Measurements from ENCODE around the gene SNRNP70.
A peak's percentile ranks its signal among the peaks of the same experiment; 100 is the strongest.

The SNRNP70 gene

DNA sequence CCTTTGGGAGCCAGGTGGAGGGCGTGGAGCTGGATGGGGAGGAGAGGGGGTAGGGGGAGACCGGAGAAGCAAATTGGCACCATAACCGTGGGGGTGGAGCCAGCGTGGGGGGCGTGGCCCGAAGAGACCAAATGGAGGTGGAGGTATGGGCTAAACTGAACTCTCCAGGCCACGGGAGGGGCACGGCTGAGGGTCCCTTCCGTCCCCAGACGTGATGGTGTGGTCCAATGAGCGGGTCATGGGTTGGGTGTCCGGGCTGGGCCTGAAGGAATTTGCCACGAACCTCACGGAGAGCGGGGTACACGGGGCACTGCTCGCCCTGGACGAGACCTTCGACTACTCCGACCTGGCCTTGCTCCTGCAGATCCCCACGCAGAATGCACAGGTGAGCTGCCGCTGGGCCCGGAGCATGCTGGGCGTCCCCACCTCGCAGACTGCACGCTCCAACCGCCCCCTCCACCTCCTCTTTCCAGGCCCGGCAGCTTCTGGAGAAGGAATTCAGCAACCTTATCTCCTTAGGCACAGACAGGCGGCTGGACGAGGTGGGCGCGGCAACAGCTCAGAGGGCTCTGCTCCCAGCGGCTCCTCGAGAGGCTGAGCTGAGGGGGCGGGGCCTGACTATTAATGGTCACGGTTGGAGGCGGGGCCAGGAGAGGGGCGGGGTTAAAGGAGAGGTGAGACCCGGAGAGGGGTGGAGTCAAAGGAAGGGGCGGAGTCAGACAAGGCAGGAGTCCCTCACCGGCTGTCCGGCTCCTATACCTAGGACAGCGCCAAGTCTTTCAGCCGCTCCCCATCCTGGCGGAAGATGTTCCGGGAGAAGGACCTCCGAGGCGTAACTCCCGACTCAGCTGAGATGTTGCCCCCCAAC is 63.8 kb downstream of the SNRNP70 start:
- DNase-seq (ENCODE audit: low read depth) = peak; percentile 69

- peak; percentile 61 for DNase-seq (ENCODE audit: low read depth)
Measured at GRCh38 chr19:49149652-49150105, 64.4 kb downstream of the SNRNP70 start.

DNA sequence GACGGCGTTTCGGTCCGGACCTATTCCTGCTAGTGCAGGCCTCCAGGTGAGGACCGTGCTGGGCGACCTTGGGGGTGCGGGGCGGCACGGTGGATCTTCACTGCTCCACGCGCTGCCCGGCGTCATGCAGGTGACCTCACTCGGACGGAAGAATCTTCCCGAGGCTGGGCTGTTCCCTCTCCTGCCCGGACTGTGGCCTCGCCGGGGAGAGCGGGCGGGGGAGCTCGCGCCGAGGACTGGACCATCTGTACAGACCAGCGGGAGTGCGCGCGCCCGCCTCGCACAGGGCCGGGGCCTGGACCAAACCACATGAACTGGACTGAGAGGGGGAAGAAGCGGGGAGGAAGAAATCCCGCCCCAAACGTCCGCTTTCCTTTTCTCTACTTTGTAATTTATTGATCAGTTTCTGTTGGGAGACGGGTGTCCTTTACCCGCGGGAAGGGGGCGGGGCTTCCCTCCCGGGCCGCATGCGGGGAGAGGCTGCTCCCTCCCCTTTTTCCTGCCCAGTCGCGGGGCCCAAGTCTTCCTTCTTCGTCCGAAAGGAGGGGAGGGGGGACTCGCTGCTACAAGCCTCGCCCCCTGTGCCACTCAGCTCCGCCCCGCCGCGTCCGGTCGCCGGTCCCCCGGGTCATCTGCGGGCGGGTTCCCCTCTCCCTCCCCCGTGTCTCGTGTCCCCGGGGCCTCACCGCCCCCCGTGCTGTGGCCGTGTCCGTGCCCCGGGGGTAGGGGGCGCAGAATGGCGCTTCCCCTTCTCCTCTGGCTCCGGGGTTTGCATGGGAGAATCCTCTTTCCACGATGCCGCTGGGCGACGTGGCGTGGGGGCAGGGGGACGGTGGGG is 65.1 kb downstream of the SNRNP70 start:
- DNase-seq (ENCODE audit: low read depth) = peak; percentile 49

GRCh38 chr19:49150944-49151243 is 65.6 kb downstream of the SNRNP70 start:
- DNase-seq (ENCODE audit: low read depth) = no peak

DNA sequence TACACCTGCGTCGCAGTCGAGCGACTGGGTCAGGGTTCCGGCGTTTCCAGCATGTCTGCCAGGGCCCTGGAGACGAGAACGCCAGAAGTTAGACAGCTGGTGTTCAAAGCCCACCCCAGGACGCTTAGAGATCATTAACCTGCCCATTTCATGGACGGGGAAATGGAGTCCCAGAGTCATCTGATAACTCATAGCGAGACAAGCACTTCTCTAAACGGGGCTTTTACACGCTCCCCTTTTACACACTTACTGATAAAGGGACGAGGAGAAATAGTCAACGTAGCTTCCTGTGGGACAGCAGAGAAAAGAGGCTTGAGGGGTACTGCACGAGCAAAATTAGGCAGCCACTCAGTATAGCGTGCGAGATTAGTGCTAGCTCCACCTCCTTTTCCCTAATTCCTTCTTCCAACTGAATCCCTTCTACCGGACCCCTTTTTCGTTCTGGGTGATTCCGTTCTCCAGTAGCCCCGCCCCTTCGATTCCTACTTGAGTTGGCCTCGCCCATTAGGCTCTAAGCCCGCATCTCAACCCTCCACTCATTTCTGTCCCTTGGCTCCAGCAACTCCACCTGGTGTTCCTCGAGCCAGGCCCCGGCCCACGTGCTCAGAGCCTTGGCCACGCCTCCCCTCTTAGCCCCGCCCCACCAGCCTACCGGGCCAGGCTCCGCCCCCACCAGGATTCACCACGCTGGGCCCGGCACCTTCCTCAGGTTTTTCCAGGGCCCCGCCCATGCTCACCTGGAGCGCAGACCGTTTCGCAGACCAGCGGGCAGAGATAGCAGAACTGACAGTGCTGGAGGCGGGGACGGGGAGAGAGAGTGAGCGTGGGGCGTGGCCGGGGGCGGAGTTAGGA is 66.2 kb downstream of the SNRNP70 start:
- no peak for DNase-seq (ENCODE audit: low read depth)

GRCh38 chr19:49152119-49152550 is 66.9 kb downstream of the SNRNP70 start:
- no peak for DNase-seq (ENCODE audit: low read depth)

DNA sequence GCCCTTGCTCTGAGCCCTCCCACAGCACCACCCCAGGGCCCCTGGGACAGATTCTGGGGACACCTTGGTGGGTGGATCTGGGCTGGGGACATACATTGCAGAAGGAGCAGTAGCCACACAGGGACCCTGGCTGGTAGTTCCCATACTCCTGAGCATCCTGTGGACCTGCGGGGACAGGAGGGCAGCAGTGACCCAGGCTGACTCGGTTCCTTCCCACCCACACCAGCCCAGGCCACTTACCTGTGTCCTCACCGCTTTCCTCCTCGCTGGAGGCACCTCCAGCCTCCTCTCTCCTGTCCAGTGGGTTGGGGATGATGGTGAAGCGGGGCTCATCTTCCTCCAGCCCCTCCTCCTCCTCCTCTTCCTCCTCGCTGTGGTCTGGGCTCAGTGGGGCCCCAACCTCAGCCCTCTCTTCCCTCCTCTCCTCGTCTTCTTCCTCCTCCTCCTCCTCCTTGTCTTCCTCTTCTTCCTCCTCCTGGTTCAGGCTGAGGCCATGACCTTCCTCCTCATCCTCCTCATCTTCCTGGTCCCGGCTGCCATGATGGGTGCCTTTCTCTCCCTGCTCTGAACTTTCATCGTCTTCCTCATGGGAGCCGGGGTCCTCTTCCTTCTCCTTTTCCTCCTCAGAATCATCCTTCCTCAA is 68.0 kb downstream of the SNRNP70 start:
- no peak for DNase-seq (ENCODE audit: low read depth)

DNA sequence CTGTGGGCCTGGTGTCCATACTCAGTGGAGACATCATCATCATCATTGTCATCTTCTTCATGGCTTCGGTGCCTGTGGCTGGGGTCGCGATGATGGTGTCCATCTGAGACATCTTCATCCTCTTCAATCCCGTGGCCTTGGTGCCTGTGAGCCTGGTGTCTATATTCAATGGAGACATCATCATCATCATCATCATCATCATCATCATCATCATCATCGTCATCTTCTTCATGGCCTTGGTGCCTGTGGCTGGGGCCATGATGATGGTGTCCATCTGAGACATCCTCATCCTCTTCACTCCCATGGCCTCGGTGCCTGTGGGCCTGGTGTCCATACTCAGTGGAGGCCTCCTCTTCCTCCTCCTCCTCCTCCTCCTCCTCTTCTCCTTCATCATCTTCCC is 69.0 kb downstream of the SNRNP70 start:
- DNase-seq (ENCODE audit: low read depth) = no peak

DNA sequence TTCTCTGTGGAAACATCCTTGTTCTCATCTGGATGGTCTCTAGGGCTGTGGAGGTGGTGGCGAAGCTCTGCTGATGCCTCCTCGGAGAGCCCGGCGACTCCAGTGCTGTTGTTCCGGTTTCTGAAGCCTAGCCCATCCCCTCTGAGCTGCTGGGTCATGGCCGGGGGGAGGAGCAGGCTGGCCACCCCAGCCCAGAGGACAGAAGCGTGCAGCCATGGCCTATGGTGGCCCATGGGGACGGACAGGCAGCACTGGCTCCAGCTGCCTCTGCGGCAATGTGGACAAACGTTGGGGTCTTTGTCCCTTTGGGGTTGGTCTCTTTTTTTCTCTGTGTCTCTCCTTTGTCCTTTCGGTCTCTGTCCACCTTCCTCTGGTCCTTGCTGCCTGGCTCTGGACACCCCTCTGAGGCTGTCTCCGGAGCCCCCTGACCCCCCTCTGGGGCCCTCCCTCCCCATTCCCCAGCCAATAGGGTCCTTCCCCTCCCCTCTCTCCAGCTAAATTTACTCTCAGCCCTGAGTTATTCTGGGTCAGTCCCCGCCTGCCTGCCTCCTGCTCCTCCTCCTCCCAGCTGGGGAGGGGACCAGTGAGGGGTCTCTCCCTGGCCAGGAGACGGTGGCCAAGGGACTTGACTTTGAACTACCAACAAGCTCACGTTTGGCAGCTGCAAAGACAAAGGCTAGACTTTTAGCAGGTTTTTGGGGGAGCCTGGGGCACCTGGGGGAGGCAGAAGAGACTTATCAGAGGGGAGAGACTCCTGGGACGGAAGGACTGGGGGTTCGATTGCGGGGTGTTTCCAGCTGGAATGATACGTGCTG is 70.0 kb downstream of the SNRNP70 start, which contains the start of gene HRC:
TSS of gene HRC (minus strand) at position 392 of the 815 bp plus-strand sequence. CDS start at position 233, 159 bp downstream.
- DNase-seq (ENCODE audit: low read depth) = no peak

DNA sequence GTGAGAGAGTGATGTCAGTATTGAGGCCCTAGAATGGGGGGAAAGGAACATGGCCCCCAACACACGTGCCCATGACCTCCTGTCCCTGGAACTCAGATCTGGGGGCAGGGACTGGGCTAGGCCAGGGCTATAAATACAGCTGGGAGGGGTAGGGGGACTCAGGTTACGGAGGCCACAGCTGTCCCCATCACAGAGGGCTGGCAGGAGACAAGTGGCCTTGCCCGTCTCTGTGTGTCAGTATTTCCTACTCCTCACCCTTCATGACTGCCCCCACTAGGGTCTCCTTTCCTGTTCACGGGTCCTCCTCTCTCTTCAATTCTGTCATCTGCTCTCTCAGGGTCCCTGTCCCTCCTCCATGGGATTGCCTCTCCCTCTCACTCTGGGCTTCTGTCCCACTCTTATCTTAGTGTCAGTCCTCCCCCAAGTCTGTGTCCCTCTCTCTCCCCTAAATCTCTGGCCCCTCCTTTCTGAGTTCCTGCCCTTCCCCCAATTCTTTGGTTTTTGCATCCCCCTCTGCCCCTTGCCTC is 70.6 kb downstream of the SNRNP70 start:
- DNase-seq (ENCODE audit: low read depth) = no peak

DNA sequence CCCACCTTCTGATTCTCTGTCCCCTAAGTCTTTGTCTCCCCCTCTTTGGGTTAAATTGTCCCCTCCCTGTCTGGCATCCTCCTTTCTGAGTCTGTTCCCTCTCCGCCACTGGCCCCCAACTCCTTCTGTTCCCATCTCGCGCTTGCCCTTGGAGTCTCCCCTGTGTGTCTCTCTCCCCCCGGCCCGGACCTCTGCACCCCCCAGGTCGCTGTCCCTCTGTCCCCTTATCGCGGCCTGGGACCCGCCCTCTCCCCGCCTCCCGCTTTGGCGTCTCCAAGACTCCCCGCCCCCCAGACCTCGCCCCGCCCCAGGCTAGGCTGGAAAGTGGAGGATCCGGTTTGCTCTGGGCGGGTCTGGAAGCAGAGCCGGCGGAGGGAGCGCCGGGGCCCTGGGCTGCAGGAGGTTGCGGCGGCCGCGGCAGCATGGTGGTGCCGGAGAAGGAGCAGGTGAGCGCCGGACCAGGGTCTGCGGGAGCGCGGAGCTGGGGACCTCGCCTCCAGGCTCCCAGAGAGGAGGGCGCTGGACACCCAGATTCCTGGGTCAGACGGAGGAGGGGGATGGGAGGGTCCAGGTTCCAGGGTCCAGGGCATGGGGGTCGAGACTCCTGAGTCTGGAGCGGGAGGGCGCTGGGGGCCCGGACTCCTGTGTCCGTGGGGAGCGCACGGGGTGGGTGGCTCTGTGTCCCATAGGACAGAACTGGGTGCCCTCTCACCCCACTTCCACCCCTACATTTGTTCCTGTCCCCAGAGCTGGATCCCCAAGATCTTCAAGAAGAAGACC is 72.4 kb downstream of the SNRNP70 start, which contains the start of gene TRPM4:
TSS of gene TRPM4 (plus strand) at position 348 of the 780 bp plus-strand sequence. CDS start at position 423, 75 bp downstream.
- DNase-seq (ENCODE audit: low read depth) = no peak
